IMR-90 (cell line): ENCODE data around the gene MAGI2. TPM values are rescaled to one million over a fixed set of nuclear protein-coding genes. Genes with fewer than 3 reads are reported as not detected.

ENCODE experiments used
- ATAC-seq: fragments of 200-7000 bp; cut with Tn5 transposase; 2 replicates; pipeline ENCODE4 v1.9.1; 2020; ENCODE audit warnings: low read depth, mild to moderate bottlenecking, moderate library complexity
- BruUV-seq: library from RNA; stranded (reverse); fragments of 400-500 nt; replicated peaks from 2 replicates; lab custom pipeline; 2021; lab: Mats Ljungman, UMichigan
- CTCF ChIA-PET: fragments of 300-600 bp; formaldehyde crosslinking; extraction: SDS; loops from one replicate; lab custom pipeline; 2021; ENCODE audit warnings: antibody characterized with exemption; lab: Yijun Ruan, JAX
- POLR2A ChIA-PET: fragments of 300-600 bp; sonication (Branson Sonifier 250); formaldehyde crosslinking; loops from one replicate; lab custom pipeline; 2022; ENCODE audit warnings: antibody characterized with exemption; ENCODE audit not compliant: unreplicated experiment; lab: Charles Lee
- DNase-seq: peaks from one replicate; pipeline ENCODE4 v3.0.0; 2013
- H2AFZ ChIP-seq: replicated peaks from 2 replicates; pipeline ENCODE3; 2013; ENCODE audit warnings: low read length, mild to moderate bottlenecking; ENCODE audit not compliant: poor library complexity
- H2AK5ac ChIP-seq: 2 replicates; pipeline ENCODE4 v1.6.1; 2013; ENCODE audit warnings: low read depth, low read length, inconsistent platforms
- H2AK9ac ChIP-seq: replicated peaks from 2 replicates; pipeline ENCODE3; 2013; ENCODE audit warnings: mild to moderate bottlenecking, low read depth, low read length, moderate library complexity; ENCODE audit not compliant: poor library complexity
- H2BK120ac ChIP-seq: 2 replicates; pipeline ENCODE4 v1.6.1; 2013; ENCODE audit warnings: low read depth, low read length, inconsistent platforms
- H2BK15ac ChIP-seq: 3 replicates; pipeline ENCODE4 v1.6.1; 2013; ENCODE audit warnings: low read depth, low read length, inconsistent platforms
- H2BK20ac ChIP-seq: 2 replicates; pipeline ENCODE4 v1.6.1; 2013; ENCODE audit warnings: low read depth, mild to moderate bottlenecking, inconsistent platforms, low read length, moderate library complexity
- H2BK5ac ChIP-seq: 2 replicates; pipeline ENCODE4 v1.6.1; 2013; ENCODE audit warnings: mild to moderate bottlenecking, low read depth, low read length, inconsistent platforms; ENCODE audit not compliant: poor library complexity, severe bottlenecking
- H3K14ac ChIP-seq: replicated peaks from 2 replicates; pipeline ENCODE4 v1.6.1; 2013; ENCODE audit warnings: low read depth, low read length, inconsistent platforms
- H3K18ac ChIP-seq: 2 replicates; pipeline ENCODE4 v1.6.1; 2013; ENCODE audit warnings: low read depth, low read length, control low read depth
- H3K23ac ChIP-seq: 2 replicates; pipeline ENCODE4 v1.6.1; 2013; ENCODE audit warnings: low read depth, low read length, inconsistent platforms
- H3K27ac ChIP-seq: 2 replicates; pipeline ENCODE4 v1.5.1; 2013; ENCODE audit warnings: mild to moderate bottlenecking, control low read depth, low read length; ENCODE audit not compliant: insufficient read depth
- H3K27me3 ChIP-seq: 2 replicates; pipeline ENCODE4 v1.6.1; 2013; ENCODE audit warnings: low read length; ENCODE audit not compliant: control insufficient read depth, insufficient read depth
- H3K36me3 ChIP-seq: 2 replicates; pipeline ENCODE4 v1.6.1; 2013; ENCODE audit warnings: low read length, mixed read lengths; ENCODE audit not compliant: control insufficient read depth, insufficient read depth
- H3K4ac ChIP-seq: 2 replicates; pipeline ENCODE4 v1.6.1; 2013; ENCODE audit warnings: low read depth, low read length, inconsistent platforms
- H3K4me1 ChIP-seq: 2 replicates; pipeline ENCODE4 v1.6.1; 2013; ENCODE audit warnings: low read length, mixed read lengths; ENCODE audit not compliant: control insufficient read depth, insufficient read depth
- H3K4me2 ChIP-seq: 2 replicates; pipeline ENCODE4 v1.6.1; 2013; ENCODE audit warnings: low read depth, mild to moderate bottlenecking, control low read depth, low read length, moderate library complexity
- H3K4me3 ChIP-seq: 2 replicates; pipeline ENCODE4 v1.5.1; 2013; ENCODE audit warnings: low read depth, mild to moderate bottlenecking, control low read depth, low read length, moderate library complexity; ENCODE audit not compliant: insufficient read depth
- H3K56ac ChIP-seq: 2 replicates; pipeline ENCODE4 v1.6.1; 2013; ENCODE audit warnings: low read length, inconsistent platforms; ENCODE audit not compliant: insufficient read depth; ENCODE audit errors: extremely low read depth
- H3K79me1 ChIP-seq, 2 experiments: 2 replicates each; pipeline ENCODE4 v1.6.1; 2013; ENCODE audit warnings: low read length in 2 of 2, inconsistent platforms in 1 of 2, low read depth in 1 of 2
- H3K9ac ChIP-seq: 2 replicates; pipeline ENCODE4 v1.6.1; 2013; ENCODE audit warnings: low read depth, low read length, control low read depth
- H3K9me1 ChIP-seq: 2 replicates; pipeline ENCODE4 v1.6.1; 2013; ENCODE audit warnings: low read length, inconsistent platforms; ENCODE audit not compliant: insufficient read depth
- H3K9me3 ChIP-seq: 2 replicates; pipeline ENCODE4 v1.6.1; 2013; ENCODE audit warnings: low read length; ENCODE audit not compliant: control insufficient read depth, insufficient read depth
- H4K20me1 ChIP-seq: 2 replicates; pipeline ENCODE4 v1.6.1; 2013; ENCODE audit warnings: low read length, inconsistent platforms; ENCODE audit not compliant: insufficient read depth
- H4K5ac ChIP-seq: 2 replicates; pipeline ENCODE4 v1.6.1; 2013; ENCODE audit warnings: mild to moderate bottlenecking, low read depth, low read length, control low read depth
- H4K8ac ChIP-seq, 2 experiments: 2 replicates each; pipeline ENCODE4 v1.6.1; 2013; ENCODE audit warnings: low read depth in 2 of 2, low read length in 2 of 2, control low read depth in 1 of 2, inconsistent platforms in 1 of 2
- H4K91ac ChIP-seq: 2 replicates; pipeline ENCODE4 v1.6.1; 2013; ENCODE audit warnings: low read depth, low read length, inconsistent platforms; ENCODE audit not compliant: insufficient read depth
- CEBPB ChIP-seq: IDR thresholded peaks from 2 replicates; pipeline ENCODE4 v1.6.1; 2012; ENCODE audit warnings: low read depth, low read length, improper control_type of control experiment
- CHD1 ChIP-seq: IDR thresholded peaks from 2 replicates; pipeline ENCODE4 v1.6.1; 2012; ENCODE audit warnings: low read depth, low read length, improper control_type of control experiment
- MAFK ChIP-seq: IDR thresholded peaks from 2 replicates; pipeline ENCODE4 v1.6.1; 2012; ENCODE audit warnings: low read depth, low read length, improper control_type of control experiment
- MXI1 ChIP-seq: IDR thresholded peaks from 2 replicates; pipeline ENCODE4 v1.6.1; 2012; ENCODE audit warnings: low read depth, mild to moderate bottlenecking, low read length, moderate library complexity, borderline replicate concordance
- NFE2L2 ChIP-seq: fragments of 150-350 bp; IDR thresholded peaks from 2 replicates; pipeline ENCODE4 v1.6.1; 2016; ENCODE audit warnings: low read depth, mild to moderate bottlenecking, low read length
- POLR2A ChIP-seq: IDR thresholded peaks from 2 replicates; pipeline ENCODE4 v1.6.1; 2012; ENCODE audit warnings: mild to moderate bottlenecking, low read depth, low read length
- RAD21 ChIP-seq: IDR thresholded peaks from 2 replicates; pipeline ENCODE4 v1.6.1; 2012; ENCODE audit warnings: low read length, improper control_type of control experiment
- RFX5 ChIP-seq: IDR thresholded peaks from 2 replicates; pipeline ENCODE4 v1.8.0; 2012; ENCODE audit warnings: low read depth, mild to moderate bottlenecking, low read length, moderate library complexity
- SMC3 ChIP-seq: fragments of 150-350 bp; IDR thresholded peaks from 2 replicates; pipeline ENCODE4 v1.6.1; 2016; ENCODE audit warnings: low read depth, mild to moderate bottlenecking, antibody characterized with exemption, low read length, moderate library complexity
- WGBS, 2 experiments: methylation state at CpG; one replicate each; pipeline versions ENCODE4 v1.1.5 to v1.1.7; 2013; ENCODE audit warnings: missing lambda C conversion rate in 2 of 2; ENCODE audit not compliant: insufficient read length in 1 of 2; ENCODE audit errors: extremely low coverage in 2 of 2; 5-methylcytosine and 5-hydroxymethylcytosine counted together
- dilution Hi-C: fragments of 300-500 bp; cut with HindIII; formaldehyde crosslinking; loops from one replicate; pipeline ENCODE4 v1.14.3; 2018; ENCODE audit warnings: low sequenced_read_pairs; ENCODE audit not compliant: unreplicated experiment
- in situ Hi-C: fragments of 300-500 bp; cut with MboI; formaldehyde crosslinking; loops from 3 replicates; pipeline ENCODE4 v1.14.3; 2019; ENCODE audit warnings: low sequenced_read_pairs, inconsistent platforms, mixed read lengths
- intact Hi-C: fragments of 100-400 bp; cut with micrococcal nuclease; formaldehyde crosslinking; loops from 2 replicates; pipeline ENCODE4 v1.10.0; 2022
- polyA plus RNA-seq, 3 experiments: library from polyadenylated mRNA; depleted of rRNA; stranded (reverse); fragments of >200 nt; gene quantifications; 2 replicates each; pipeline ENCODE4 v1.2.3, GENCODE V29; 2012; ENCODE audit warnings: low replicate concordance in 1 of 3
- total RNA-seq: library from RNA; depleted of rRNA; stranded (reverse); fragments of >200 nt; gene quantifications from 2 replicates; pipeline ENCODE4 v1.2.3, GENCODE V29; 2012
- TF ChIP-seq, protein P1 (sequence below): fragments of 150-350 bp; IDR thresholded peaks from 2 replicates; pipeline ENCODE4 v1.6.1; 2017; ENCODE audit warnings: mild to moderate bottlenecking, antibody characterized with exemption, low read length, low read depth
- TF ChIP-seq, protein P2 (sequence below): conservative IDR thresholded peaks from 2 replicates; pipeline ENCODE4 v1.5.1; 2012; ENCODE audit warnings: mild to moderate bottlenecking, low read depth, low read length, improper control_type of control experiment

MAGI2 gene
- total and polyA plus RNA-seq, 2 of the 4 experiments (the other 2 are of a cell fraction), result 2.5 to 17.9 TPM

DNA sequence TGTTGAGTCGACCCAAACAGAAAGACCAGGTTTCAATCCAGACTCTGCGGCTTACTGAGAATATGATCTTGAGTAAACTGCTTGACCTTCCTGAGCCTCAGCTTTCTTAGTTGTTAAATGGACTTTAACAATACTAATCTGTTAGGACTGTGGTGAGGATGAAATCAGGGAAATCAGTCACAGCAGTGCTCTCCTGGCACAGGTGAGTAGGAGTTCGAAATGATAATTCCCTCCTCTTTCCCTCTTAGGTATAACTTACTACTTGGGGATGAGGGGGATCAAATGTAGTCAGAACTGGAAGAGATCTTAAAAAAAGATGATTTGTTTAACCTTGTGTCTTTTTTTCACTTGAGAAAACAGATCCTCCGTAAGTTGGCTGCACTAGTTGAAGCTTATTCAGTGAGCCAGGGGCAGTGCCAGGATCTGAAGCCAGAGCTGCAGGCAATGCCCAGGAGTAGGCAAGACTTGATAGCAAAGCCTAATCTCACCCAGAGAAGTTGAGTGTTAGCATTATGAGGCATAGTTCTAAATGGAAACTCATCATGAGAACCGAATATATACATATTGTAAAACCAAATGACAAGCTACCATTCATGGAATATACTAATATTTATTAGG, 1.8 kb upstream of the MAGI2 start:
- H4K91ac ChIP-seq, result peak overlapping the region; percentile 50; the same call in 1 of the 2 replicates
- peak overlapping the region; percentile 93; the same call in 1 of the 2 replicates for H3K18ac ChIP-seq
- peak overlapping the region; percentile 27; the same call in 2 of the 3 replicates for H2BK15ac ChIP-seq
- dilution Hi-C loops (no loop called here), in situ Hi-C loops (loop anchor here (25.0 kb wide), 1 partner anchor 582 kb away; no protein-coding TSS in a partner anchor), intact Hi-C loops (loop anchor here (2.0 kb wide), 1 partner anchor 592 kb away; no protein-coding TSS in a partner anchor)
- no peaks in the 10 kb centered on the region for H3K27me3 ChIP-seq
- peaks cover 19 to 80% of the 10 kb centered on the region in 2 experiments for H3K79me1 ChIP-seq
- peak overlapping the region; percentile 96 for H3K4me2 ChIP-seq
- H3K9me3 ChIP-seq, result no peaks in the 10 kb centered on the region
- no peak overlapping the region for H2AFZ ChIP-seq
- H3K4me3 ChIP-seq, result peak overlapping the region; percentile 54
- ChIA-PET CTCF (interaction anchor here (0.5 kb wide), 2 partner anchors 22 to 184 kb away, joined by 5 to 6 read pairs; no protein-coding TSS in a partner anchor), POLR2A (interaction anchor here (0.6 to 0.7 kb wide), 2 partner anchors 157 to 592 kb away, joined by 3 to 4 read pairs; no protein-coding TSS in a partner anchor)
- peak overlapping the region; percentile 98 for H3K14ac ChIP-seq
- H3K4me1 ChIP-seq, result peaks cover 12% of the 10 kb centered on the region
- peaks cover 10% of the 10 kb centered on the region for H3K36me3 ChIP-seq
- BruUV-seq, result no TSS peak
- H3K27ac ChIP-seq, result peak overlapping the region; percentile 96; the same call in 1 of the 2 replicates
- H3K9ac ChIP-seq, result peak overlapping the region; percentile 99
- no CpG with 5 or more reads among the region's 5 CpGs for WGBS, 2 experiments
- H2BK120ac ChIP-seq, result peak overlapping the region; percentile 93
- peak overlapping the region; percentile 94; the same call in 1 of the 2 replicates for H3K56ac ChIP-seq
- TF ChIP-seq POLR2A (no peak), RFX5 (no peak), SMC3 (no peak), MAFK (no peak), CHD1 (no peak), MXI1 (no peak), CEBPB (no peak), NFE2L2 (no peak), RAD21 (no peak)
- TF ChIP-seq, protein P1, sequence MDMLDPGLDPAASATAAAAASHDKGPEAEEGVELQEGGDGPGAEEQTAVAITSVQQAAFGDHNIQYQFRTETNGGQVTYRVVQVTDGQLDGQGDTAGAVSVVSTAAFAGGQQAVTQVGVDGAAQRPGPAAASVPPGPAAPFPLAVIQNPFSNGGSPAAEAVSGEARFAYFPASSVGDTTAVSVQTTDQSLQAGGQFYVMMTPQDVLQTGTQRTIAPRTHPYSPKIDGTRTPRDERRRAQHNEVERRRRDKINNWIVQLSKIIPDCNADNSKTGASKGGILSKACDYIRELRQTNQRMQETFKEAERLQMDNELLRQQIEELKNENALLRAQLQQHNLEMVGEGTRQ, result no peak
- TF ChIP-seq, protein P2, sequence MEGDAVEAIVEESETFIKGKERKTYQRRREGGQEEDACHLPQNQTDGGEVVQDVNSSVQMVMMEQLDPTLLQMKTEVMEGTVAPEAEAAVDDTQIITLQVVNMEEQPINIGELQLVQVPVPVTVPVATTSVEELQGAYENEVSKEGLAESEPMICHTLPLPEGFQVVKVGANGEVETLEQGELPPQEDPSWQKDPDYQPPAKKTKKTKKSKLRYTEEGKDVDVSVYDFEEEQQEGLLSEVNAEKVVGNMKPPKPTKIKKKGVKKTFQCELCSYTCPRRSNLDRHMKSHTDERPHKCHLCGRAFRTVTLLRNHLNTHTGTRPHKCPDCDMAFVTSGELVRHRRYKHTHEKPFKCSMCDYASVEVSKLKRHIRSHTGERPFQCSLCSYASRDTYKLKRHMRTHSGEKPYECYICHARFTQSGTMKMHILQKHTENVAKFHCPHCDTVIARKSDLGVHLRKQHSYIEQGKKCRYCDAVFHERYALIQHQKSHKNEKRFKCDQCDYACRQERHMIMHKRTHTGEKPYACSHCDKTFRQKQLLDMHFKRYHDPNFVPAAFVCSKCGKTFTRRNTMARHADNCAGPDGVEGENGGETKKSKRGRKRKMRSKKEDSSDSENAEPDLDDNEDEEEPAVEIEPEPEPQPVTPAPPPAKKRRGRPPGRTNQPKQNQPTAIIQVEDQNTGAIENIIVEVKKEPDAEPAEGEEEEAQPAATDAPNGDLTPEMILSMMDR, result no peak
- peaks cover 4% of the 10 kb centered on the region; the same call in 1 of the 2 replicates for H4K20me1 ChIP-seq
- H2BK20ac ChIP-seq, result no peak overlapping the region; the same call in 1 of the 2 replicates
- peaks cover 12% of the 10 kb centered on the region for H3K9me1 ChIP-seq
- no peak for ATAC-seq
- peak overlapping the region; percentile 11; the same call in 1 of the 2 replicates for H2AK5ac ChIP-seq
- H4K5ac ChIP-seq, result peak overlapping the region; percentile 37; the same call in 1 of the 2 replicates
- DNase-seq, result no peak
- peak overlapping the region; percentile 99 for H3K23ac ChIP-seq
- peak overlapping the region; percentile 97 for H2BK5ac ChIP-seq
- peak overlapping the region; percentile 99 for H3K4ac ChIP-seq
- H4K8ac ChIP-seq, result peak overlapping the region; percentile 71 to 96; a peak in 3 of 4 replicates
- no peak overlapping the region for H2AK9ac ChIP-seq
